Measurements from ENCODE around the gene C1D. TPM values are rescaled to one million over a fixed set of nuclear protein-coding genes. Genes with fewer than 3 reads are reported as not detected.

C1D gene
- total RNA-seq, 1 donor from 2014 or later, result not detected

DNA sequence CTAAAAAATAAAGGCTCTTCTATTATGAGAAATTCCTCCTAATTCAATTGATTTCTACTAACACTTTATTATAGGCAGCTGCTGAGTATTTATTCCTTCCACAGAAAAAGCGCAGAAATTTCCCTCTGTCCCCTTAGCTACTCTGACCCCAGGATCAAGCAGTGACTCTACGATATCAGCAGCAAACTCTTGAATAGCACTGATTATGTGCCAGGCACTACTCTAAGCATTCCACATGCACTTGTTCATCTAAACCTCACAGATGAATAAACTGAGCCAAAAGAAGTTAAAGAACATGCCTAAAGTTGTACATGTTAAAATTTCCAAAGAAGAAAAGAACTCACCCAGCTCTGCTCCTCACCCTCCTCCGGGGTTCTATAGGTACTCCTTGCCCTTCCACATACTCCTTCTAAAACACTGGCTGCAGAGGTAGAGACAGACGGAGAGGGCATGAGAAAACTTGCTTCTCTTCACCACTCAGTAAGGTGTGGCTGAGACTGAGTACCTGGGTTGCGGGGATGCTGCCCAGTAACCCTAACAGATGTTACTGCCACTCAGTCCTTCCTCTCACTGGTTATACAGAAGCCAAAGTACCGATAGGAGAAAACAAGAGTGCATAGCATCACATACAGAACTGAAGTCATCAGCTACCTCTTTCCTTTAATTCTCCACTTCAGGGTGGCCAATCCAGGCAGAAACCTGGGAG lies 9.9 kb downstream of the C1D start:
- intact Hi-C loops (cut with DNase I), result no loop called here
- no peak overlapping the region for H3K27ac ChIP-seq
- H3K4me3 ChIP-seq, result no peak overlapping the region
- H3K9me3 ChIP-seq, result no peaks in the 10 kb centered on the region
- no peaks in the 10 kb centered on the region for H3K27me3 ChIP-seq
- H3K36me3 ChIP-seq, result peaks cover 0 to 2% of the 10 kb centered on the region in 2 donors
- peaks cover 0 to 5% of the 10 kb centered on the region in 2 donors for H3K4me1 ChIP-seq
- TF ChIP-seq, protein P1, sequence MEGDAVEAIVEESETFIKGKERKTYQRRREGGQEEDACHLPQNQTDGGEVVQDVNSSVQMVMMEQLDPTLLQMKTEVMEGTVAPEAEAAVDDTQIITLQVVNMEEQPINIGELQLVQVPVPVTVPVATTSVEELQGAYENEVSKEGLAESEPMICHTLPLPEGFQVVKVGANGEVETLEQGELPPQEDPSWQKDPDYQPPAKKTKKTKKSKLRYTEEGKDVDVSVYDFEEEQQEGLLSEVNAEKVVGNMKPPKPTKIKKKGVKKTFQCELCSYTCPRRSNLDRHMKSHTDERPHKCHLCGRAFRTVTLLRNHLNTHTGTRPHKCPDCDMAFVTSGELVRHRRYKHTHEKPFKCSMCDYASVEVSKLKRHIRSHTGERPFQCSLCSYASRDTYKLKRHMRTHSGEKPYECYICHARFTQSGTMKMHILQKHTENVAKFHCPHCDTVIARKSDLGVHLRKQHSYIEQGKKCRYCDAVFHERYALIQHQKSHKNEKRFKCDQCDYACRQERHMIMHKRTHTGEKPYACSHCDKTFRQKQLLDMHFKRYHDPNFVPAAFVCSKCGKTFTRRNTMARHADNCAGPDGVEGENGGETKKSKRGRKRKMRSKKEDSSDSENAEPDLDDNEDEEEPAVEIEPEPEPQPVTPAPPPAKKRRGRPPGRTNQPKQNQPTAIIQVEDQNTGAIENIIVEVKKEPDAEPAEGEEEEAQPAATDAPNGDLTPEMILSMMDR (IDR thresholded peaks at IDR 0.05), result no peak
- DNase-seq (ENCODE audit: low spot score in 2 of 2), result no peak

DNA sequence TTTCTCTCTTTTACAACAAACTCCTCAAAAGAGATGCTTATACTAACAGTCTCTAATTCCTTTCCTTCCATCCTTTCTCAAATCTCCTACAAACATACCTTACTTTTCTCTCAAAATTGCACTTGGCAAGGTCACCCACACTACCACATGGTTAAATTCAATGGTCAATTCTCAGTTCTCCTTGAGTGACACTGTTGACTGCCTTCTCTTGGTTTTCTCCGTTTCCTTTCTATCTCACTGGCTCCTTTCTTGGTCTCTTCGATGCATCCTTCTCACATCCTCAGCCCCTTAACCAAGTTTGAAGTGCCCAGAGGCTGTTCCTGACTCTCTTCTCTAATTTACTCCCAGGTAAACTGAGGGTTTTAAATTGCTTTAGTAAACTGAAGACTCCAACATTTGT lies 12.5 kb downstream of the C1D start:
- no peak overlapping the region for H3K4me3 ChIP-seq
- H3K27me3 ChIP-seq, result no peaks in the 10 kb centered on the region
- peaks cover 0 to 5% of the 10 kb centered on the region in 2 donors for H3K4me1 ChIP-seq
- no peaks in the 10 kb centered on the region for H3K9me3 ChIP-seq
- TF ChIP-seq, protein P1 (IDR thresholded peaks at IDR 0.05), result no peak
- H3K36me3 ChIP-seq, result peaks cover 0 to 2% of the 10 kb centered on the region in 2 donors
- no peak overlapping the region for H3K27ac ChIP-seq
- DNase-seq (ENCODE audit: low spot score in 2 of 2), result no peak
- intact Hi-C loops (cut with DNase I), result no loop called here

- Histone ChIP-seq H3K27ac (no peak overlapping the region), H3K36me3 (peaks cover 6 to 10% of the 10 kb centered on the region in 2 donors), H3K4me3 (no peak overlapping the region), H3K4me1 (no peaks in the 10 kb centered on the region), H3K9me3 (no peaks in the 10 kb centered on the region), H3K27me3 (no peaks in the 10 kb centered on the region)
- DNase-seq (ENCODE audit: low spot score in 2 of 2), result no peak
- intact Hi-C loops (cut with DNase I), result no loop called here
- TF ChIP-seq, protein P1 (IDR thresholded peaks at IDR 0.05), result no peak
These were observed 16.1 kb downstream of the C1D start for GRCh38 chr2:68046642-68047240.

DNA sequence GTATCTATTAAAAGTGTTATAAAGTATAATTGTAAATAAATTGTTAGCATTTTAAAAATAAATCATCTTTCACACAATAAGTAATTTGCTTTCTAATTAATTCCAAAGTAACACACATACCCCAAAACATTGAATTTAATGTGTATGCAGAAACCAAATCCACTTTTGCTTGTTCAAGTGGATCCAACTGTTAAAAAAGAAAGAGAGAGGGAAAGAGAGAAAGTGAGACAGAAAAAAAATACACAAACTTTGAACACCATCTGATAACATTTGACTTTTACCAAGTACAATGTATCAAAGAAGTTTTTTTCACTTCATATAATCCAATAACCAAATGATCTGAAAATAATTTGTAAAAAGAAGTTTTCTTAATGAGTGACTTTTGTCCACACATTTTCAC lies 16.6 kb downstream of the C1D start:
- no peak for DNase-seq (ENCODE audit: low spot score in 2 of 2)
- H3K27me3 ChIP-seq, result no peaks in the 10 kb centered on the region
- intact Hi-C loops (cut with DNase I), result no loop called here
- TF ChIP-seq, protein P1 (IDR thresholded peaks at IDR 0.05), result no peak
- H3K4me3 ChIP-seq, result no peak overlapping the region
- no peaks in the 10 kb centered on the region for H3K9me3 ChIP-seq
- no peaks in the 10 kb centered on the region for H3K4me1 ChIP-seq
- H3K36me3 ChIP-seq, result peaks cover 6 to 10% of the 10 kb centered on the region in 2 donors
- H3K27ac ChIP-seq, result no peak overlapping the region

DNA sequence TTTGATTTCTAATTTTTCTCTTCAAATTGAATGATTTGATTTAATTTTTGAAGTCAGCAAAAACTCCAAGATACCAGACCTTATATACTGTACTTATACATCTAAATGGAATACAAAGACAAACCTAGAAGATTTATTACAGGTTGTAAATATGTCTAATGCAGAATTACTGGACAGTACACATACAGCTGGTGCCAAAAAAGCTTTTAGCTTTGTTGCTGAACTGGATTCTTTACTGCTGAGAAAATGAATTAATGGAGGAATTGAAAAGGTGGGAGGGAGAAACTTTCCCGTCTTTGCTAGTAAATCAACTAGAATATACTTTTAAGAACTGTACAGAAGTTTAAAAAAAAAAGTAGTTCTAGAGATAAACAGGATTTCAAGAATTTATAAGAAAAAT lies 17.5 kb downstream of the C1D start:
- Histone ChIP-seq H3K27me3 (no peaks in the 10 kb centered on the region), H3K9me3 (no peaks in the 10 kb centered on the region), H3K36me3 (peaks cover 6 to 10% of the 10 kb centered on the region in 2 donors), H3K27ac (no peak overlapping the region), H3K4me3 (no peak overlapping the region), H3K4me1 (no peaks in the 10 kb centered on the region)
- intact Hi-C loops (cut with DNase I), result no loop called here
- TF ChIP-seq, protein P1 (IDR thresholded peaks at IDR 0.05), result no peak
- DNase-seq (ENCODE audit: low spot score in 2 of 2), result no peak
